IPS DF 6.9 (cell line): Measurements from ENCODE around the gene TDRD9.

Experiments
- DNase-seq: peaks from one replicate; pipeline ENCODE4 v3.0.0-alpha.2; 2013; ENCODE audit warnings: low read depth, low spot score
- H3K27ac ChIP-seq: one replicate; pipeline ENCODE4 v1.5.1; 2013; ENCODE audit warnings: low read length, control low read depth
- H3K27me3 ChIP-seq: 2 replicates; pipeline ENCODE4 v1.6.1; 2013; ENCODE audit warnings: mild to moderate bottlenecking, low read length; ENCODE audit not compliant: control insufficient read depth, insufficient read depth
- H3K36me3 ChIP-seq: 2 replicates; pipeline ENCODE4 v1.6.1; 2013; ENCODE audit warnings: low read length; ENCODE audit not compliant: control insufficient read depth, insufficient read depth
- H3K4me1 ChIP-seq: 2 replicates; pipeline ENCODE4 v1.6.1; 2013; ENCODE audit warnings: low read length; ENCODE audit not compliant: control insufficient read depth, insufficient read depth
- H3K4me3 ChIP-seq: 2 replicates; pipeline ENCODE4 v1.5.1; 2013; ENCODE audit warnings: mild to moderate bottlenecking, low read length
- H3K9me3 ChIP-seq: 2 replicates; pipeline ENCODE4 v1.6.1; 2013; ENCODE audit warnings: low read length, inconsistent platforms; ENCODE audit not compliant: control insufficient read depth, insufficient read depth
- WGBS: extraction: QIAGEN DNeasy Blood & Tissue Kit; methylation state at CpG from one replicate; pipeline ENCODE4 v1.1.7; 2013; ENCODE audit warnings: mixed read lengths, missing lambda C conversion rate; ENCODE audit not compliant: insufficient read length, insufficient coverage; 5-methylcytosine and 5-hydroxymethylcytosine counted together

The TDRD9 gene

DNA sequence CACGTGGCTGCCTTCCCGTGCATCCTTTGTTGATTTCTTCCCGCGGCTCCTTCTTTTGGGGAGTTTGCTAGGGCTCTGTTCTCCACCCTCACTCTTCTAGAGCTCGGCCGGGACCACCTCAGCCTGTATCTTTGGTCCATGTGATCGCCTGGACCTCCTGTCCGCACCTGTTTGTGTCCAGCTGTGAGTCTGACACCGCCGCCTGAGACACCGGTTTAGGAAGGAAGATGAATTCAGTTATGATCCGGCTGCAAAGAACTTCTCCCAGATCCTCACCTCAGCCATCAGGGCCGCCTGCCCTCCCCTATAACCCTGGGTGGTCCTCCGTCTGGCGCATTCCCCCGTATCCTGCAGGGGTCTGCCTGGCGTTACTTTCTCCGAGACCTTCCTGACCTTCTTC, 690 bp upstream of the TDRD9 start:
- no peak overlapping the region for H3K27ac ChIP-seq
- WGBS = no CpG with 5 or more reads among the region's 18 CpGs

DNA sequence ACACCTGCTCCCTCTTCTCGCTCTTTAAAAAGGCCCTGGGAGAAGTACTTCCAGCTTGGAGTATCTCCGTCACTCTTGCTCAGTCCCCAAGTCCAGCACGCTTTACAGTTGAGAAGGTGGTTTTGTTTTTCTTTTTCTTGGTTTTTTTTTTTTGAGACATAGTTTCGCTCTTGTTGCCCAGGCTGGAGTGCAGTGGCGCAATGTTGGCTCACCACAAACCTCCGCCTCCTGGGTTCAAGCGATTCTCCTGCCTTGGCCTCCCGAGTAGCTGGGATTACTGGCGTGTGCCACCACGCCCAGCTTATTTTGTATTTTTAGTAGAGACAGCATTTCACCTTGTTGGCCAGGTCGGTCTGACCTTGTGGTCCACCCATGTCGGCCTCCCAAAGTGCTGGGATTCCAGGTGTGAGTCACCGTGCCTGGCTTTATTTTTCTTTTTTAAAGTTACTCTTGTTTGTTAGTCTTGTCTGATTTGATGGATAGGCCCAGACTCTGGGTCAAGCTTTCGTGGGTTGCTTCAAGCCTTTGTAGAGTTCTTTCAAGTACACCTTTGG, 1.9 kb downstream of the TDRD9 start:
- H3K9me3 ChIP-seq = no peaks in the 10 kb centered on the region
- no peaks in the 10 kb centered on the region for H3K27me3 ChIP-seq
- no peak overlapping the region for H3K27ac ChIP-seq
- WGBS = no CpG with 5 or more reads among the region's 14 CpGs
- no peak for DNase-seq
- H3K4me1 ChIP-seq = no peaks in the 10 kb centered on the region
- no peak overlapping the region for H3K4me3 ChIP-seq
- H3K36me3 ChIP-seq = no peaks in the 10 kb centered on the region

More for the DNA sequence above, 690 bp upstream of the TDRD9 start:
- no peaks in the 10 kb centered on the region for H3K36me3 ChIP-seq
- H3K27me3 ChIP-seq = no peaks in the 10 kb centered on the region
- H3K4me1 ChIP-seq = no peaks in the 10 kb centered on the region
- no peaks in the 10 kb centered on the region for H3K9me3 ChIP-seq
- no peak for DNase-seq
- H3K4me3 ChIP-seq = no peak overlapping the region

DNA sequence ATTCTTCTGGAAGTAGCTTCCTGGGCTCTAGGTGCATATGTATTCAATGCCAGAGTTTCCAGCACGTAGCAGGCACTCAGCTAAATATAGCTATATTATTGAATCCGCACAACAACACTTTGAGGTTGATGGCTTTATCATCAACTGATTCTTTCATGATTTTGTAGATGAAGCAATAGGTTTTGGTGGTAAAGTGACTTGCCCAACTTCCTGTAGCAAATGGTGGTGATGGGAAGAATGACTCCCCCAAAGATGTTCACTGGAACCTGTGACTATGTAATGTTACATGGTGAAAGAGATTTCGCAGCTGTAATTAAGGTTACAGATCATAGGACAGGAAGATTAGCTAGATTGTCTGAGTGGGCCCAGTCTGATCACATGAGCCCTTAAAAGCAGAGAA, 3.2 kb downstream of the TDRD9 start:
- DNase-seq = no peak
- no peaks in the 10 kb centered on the region for H3K9me3 ChIP-seq
- no CpG with 5 or more reads among the region's 3 CpGs for WGBS
- H3K36me3 ChIP-seq = no peaks in the 10 kb centered on the region
- H3K27ac ChIP-seq = no peak overlapping the region
- no peak overlapping the region for H3K4me3 ChIP-seq
- no peaks in the 10 kb centered on the region for H3K27me3 ChIP-seq
- H3K4me1 ChIP-seq = no peaks in the 10 kb centered on the region

DNA sequence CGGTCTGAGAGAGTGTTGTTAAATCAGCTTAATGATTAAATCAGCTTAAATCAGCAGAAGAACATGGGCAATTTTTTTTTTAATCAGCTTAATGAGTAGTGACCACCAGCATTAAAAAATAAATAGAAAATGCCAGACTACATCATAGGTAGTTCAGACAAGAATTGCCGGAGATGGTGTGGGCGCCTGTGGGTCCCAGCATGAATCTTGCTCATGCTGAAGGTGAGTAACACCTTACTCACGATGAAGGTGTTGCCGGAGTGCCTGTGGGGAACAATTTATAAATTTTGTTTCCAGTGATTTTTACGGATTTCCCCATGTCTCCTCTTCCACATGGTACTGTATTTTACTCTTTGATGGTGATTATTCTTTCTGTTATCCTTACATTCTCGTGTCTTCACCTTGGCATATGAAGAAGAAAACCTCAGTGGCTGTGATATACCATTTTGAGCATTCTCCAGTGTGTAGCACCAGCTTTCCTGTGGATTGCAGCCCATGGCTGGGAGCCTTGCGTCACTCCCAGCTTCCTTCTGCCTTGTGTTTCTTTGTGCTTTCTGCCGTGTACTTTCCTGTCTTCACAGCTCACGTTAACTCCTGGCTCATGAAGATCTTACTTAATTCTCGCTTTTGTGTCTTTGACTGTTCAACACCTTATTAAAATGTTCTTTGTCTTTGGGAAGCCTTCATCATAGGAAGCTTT, 4.7 kb downstream of the TDRD9 start:
- Histone ChIP-seq H3K4me1 (no peaks in the 10 kb centered on the region), H3K36me3 (no peaks in the 10 kb centered on the region), H3K9me3 (no peaks in the 10 kb centered on the region), H3K27ac (no peak overlapping the region), H3K4me3 (no peak overlapping the region), H3K27me3 (no peaks in the 10 kb centered on the region)
- no CpG with 5 or more reads among the region's 11 CpGs for WGBS
- no peak for DNase-seq

DNA sequence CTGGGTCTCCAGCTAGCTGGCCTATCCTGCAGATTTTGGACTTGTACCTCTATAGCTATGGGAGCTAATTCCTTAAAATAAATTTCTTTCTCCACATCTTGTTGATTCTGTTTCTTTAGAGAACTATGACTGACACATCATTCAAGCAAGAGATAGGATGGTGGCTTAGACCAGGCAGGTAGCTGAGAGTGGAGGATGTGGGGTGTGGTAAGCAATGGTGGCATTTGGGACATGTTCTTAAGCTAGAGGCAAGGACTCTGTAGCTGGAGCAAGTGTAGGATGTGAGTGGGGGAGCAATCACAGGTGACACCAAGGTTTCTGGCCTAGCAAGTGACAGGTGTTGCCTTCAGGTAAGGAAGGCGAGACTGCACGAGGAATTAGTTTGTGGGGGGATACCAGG, 6.8 kb downstream of the TDRD9 start:
- Histone ChIP-seq H3K27ac (no peak overlapping the region), H3K36me3 (no peaks in the 10 kb centered on the region), H3K9me3 (no peaks in the 10 kb centered on the region), H3K27me3 (no peaks in the 10 kb centered on the region), H3K4me3 (no peak overlapping the region), H3K4me1 (no peaks in the 10 kb centered on the region)
- no peak for DNase-seq
- no CpG with 5 or more reads among the region's 2 CpGs for WGBS

DNA sequence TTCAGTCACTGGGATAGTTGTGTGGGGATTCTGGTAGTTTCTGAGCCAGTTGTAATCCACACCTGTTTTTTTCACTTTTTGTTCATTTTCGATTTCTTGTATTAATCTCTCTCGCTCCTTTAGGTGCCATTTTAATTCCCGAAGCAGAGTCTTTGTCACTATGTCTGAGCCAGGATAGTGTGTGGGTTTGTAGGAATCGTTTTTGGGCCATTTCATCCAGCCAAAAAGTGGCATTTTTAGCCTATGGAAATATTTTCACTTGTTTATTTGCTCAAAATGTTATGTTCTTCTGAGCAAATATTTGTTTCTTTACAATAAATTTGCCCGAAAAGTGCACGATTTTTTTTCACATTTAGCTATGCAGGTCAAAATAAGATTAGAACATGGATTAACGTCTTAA, 13.2 kb downstream of the TDRD9 start:
- Histone ChIP-seq H3K36me3 (no peaks in the 10 kb centered on the region), H3K27ac (no peak overlapping the region), H3K4me3 (no peak overlapping the region), H3K27me3 (no peaks in the 10 kb centered on the region), H3K4me1 (no peaks in the 10 kb centered on the region), H3K9me3 (no peaks in the 10 kb centered on the region)
- WGBS = no CpG with 5 or more reads among the region's 7 CpGs
- DNase-seq = no peak

DNA sequence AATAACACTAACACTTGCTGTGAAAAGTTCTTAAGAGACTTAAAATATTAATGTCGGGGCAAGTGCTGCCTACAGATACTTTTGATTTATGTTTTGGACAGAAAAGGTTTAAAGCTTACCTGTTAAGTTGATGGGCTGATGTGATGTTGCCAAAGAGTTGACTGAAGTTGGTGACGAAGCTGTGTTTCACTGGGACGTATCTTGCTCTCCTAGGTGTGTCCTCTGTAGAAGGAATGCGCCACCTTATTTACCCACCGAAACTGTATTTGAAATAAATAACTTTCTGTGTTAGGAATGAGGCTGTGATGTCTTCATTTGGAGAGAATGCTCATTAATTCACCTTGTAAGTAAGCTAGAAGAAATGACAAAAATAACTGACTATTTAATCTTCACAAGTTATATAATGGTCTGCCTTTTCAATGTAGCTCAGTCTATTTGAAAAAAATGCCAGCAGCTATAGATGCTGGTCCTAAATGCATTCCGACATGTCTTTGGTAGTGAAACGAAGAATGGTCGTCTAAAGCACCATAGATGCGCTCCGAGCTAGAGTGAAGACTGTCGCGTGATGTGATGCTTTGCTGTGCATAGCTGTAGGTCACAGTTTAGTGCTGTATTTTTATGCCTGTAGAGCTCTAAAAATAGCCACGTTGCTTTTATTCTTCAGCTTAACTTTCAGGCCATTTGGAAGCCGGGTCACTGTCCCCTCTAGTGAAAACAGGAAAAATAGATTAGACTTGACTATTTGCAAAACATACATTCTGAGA, 13.9 kb downstream of the TDRD9 start, which contains the start of gene RD3L:
Gene RD3L (minus strand): TSS at position 557 of the 764 bp plus-strand sequence. CDS start 834 bp downstream, outside the sequence.
- WGBS = no CpG with 5 or more reads among the region's 14 CpGs
- Histone ChIP-seq H3K4me1 (no peaks in the 10 kb centered on the region), H3K27me3 (no peaks in the 10 kb centered on the region)

DNA sequence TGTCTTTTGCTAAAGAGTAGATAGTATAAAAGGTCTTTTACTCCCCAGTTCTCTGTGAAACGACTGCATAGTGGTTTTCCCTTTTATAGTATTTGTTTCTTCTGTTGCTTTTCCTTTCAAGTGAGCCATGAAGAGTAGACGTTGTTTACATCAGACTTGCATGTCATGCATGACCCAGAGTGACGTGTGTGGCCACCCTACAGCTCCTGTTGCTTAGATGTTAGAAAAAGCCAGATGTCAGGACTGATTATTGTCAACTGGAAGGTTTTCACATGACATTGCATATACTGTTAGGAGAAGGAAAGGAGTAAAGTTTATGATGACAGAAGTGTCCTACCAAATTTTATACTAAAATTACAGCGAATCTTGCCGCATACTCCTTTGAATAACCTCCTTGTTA, 15.4 kb downstream of the TDRD9 start:
- H3K9me3 ChIP-seq = no peaks in the 10 kb centered on the region
- no peaks in the 10 kb centered on the region for H3K4me1 ChIP-seq
- H3K4me3 ChIP-seq = no peak overlapping the region
- no peak for DNase-seq
- H3K27me3 ChIP-seq = no peaks in the 10 kb centered on the region
- H3K27ac ChIP-seq = no peak overlapping the region
- no peaks in the 10 kb centered on the region for H3K36me3 ChIP-seq
- no CpG with 5 or more reads among the region's 5 CpGs for WGBS

More for the DNA sequence above, 13.9 kb downstream of the TDRD9 start, which contains the start of gene RD3L:
- Histone ChIP-seq H3K9me3 (no peaks in the 10 kb centered on the region), H3K4me3 (no peak within 1 kb of the TSS), H3K36me3 (no peaks in the 10 kb centered on the region), H3K27ac (no peak within 1 kb of the TSS)
- no peak for DNase-seq

DNA sequence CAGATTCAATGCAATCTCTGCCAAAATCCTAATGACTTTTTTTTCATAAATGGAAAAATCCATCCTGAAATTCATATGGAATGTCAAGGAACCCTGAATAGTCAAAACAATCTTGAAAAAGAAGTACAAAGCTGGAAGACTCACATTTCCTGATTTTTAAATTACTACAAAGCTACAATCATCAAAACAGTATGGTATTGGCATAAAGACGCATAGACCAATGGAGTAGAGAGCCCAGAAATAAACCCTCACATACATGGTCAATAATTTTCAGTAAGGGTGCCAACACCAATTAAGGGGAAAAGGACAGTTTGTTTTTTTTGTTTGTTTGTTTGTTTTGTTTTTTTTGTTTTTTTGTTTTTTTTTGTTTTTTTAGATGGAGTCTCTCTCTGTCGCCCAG, 18.7 kb downstream of the TDRD9 start:
- no peaks in the 10 kb centered on the region for H3K27me3 ChIP-seq
- no peaks in the 10 kb centered on the region for H3K9me3 ChIP-seq
- H3K27ac ChIP-seq = no peak overlapping the region
- H3K4me1 ChIP-seq = no peaks in the 10 kb centered on the region
- H3K36me3 ChIP-seq = no peaks in the 10 kb centered on the region
- no peak overlapping the region for H3K4me3 ChIP-seq
- no CpG with 5 or more reads among the region's 2 CpGs for WGBS
- DNase-seq = no peak

DNA sequence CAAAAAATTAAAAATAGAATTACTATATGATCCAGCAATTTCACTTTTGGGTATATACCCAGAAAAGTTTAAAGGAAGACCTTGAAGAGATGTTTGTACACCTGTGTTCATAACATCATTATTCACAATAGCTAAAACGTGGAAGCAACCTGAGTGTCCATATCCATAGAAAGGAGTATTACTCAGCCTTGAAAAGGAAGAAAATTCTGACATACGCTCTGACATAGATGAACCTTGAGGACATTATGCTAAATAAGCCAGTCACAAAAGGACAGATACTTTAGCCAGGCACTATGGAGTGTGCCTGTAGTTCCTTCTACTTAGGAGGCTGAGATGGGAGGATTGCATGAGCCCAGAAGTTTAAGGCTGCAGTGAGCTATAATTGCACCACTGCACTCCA, 20.2 kb downstream of the TDRD9 start:
- no CpG with 5 or more reads among the region's 2 CpGs for WGBS
- no peak overlapping the region for H3K27ac ChIP-seq
- H3K4me1 ChIP-seq = no peaks in the 10 kb centered on the region
- H3K36me3 ChIP-seq = no peaks in the 10 kb centered on the region
- DNase-seq = no peak
- H3K9me3 ChIP-seq = no peaks in the 10 kb centered on the region
- no peak overlapping the region for H3K4me3 ChIP-seq
- H3K27me3 ChIP-seq = no peaks in the 10 kb centered on the region
